ENCODE measurements around the gene RNF43.
"Not testable (repeated sequence)": the region's sequence is repeated elsewhere in the genome, so short reads cannot be mapped to it uniquely, and the experiment has no call there.

RNF43 gene

DNA sequence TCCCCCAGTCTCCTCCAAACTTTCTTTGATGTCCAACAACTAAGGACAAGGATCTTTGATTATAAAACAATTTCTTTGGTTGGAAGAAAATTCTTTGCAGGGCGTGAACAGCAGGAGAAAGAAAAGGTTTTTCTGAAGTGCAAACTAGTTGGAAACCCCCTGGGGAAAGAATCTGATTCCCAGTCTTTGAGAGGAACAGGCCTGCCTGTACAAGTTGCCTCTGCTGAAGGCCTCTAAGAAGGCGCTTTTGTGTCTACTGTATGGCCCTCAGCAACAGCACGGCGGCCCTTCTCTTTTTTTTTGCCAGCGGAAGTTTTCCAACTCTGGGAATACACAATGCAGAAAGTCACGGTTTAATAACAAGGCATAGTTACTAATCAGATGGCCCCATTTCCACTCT, 14.0 kb downstream of the RNF43 start:
- no peak for FAIRE-seq

DNA sequence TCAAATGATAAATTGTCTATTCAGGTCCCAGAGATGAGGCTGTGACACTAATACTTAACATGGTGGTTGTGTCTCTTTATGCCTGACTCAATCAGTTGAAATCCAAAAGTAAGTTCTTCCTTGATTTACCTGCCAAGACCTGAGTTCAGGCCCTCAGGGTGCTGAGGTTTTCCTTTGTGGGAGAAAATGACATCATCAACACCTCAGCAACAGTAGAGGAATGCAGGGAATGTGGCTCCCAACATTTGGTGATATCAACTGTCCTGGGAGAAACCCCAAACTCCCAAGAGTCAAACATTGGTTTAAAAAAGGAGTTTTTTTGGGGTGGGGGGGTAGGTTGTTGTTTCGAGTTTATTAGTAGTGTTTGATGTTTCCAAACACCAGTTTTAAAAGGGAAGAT, 14.7 kb downstream of the RNF43 start:
- no peak for FAIRE-seq

DNA sequence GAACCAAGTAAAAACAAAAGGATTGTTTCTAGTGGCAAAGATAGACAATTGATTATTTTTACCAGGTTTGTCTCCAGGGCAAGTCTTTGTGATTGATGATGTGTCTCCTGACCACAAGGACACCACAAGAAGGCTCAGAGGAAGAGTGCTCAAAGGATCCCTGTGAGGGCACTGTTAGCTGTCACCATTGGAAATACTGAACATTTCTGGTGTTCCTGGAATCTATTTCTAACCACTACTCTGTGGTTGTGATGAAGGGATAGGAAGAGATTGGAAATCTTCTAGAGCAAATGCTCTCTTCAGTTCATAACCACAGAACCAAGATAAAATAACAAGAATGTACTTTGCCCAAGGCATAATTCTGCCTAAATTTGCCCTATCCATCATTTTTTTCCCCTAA, 15.3 kb downstream of the RNF43 start:
- no peak for FAIRE-seq

DNA sequence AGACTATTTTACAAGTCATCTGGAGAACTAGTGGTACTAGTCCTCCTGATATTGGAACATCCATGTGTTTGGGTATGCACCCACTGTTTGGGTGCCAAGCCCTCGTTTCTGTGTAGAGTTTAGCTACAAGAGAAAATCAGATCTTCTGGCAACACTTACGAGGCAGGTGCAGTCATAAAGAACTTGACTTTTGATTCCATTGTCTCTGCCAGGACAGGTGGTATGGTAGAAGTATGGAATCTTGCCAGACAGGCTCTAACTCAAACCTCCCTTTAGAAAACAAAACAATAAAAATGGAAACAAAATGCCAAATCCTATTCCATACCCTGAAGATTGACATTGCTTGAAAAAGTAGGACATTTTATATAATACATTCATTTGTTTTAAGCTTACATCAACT, 16.0 kb downstream of the RNF43 start:
- no peak for FAIRE-seq

DNA sequence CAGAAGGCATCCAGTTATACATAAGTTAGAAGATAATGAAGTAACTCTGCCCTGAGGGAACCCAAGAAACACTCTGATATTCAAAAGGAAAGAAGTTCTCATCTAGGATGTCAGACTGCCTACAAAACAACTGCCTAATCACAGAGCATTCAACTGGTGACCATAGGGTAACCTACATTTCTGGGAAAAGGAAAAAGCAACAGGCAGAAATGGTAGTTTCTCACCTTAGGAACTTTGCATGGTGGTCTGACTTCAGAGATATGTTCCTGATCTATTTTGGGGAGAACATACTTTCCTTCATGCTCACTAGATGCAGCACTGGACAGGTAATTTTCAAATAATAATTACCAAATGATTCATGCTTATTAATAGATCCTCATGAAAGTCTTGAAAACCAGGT, 16.5 kb downstream of the RNF43 start:
- no peak for FAIRE-seq

DNA sequence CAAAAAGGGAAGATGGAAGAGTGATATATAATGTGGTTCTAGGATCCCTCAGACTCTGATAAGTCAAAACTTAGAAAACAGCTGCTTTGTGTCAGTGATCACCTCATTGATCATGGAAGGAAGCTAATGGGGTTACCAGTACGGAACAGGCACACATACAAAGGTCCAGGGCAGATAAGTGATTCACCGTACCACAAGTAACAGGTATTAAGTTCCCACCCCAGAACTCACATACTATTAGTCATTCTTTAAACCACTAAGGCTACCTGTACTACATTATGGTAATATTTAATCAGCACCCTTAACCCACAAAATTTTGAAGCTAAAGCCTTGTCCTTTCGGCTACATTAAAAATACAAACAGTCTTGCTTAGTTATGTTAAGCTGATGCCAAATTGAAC, 17.4 kb downstream of the RNF43 start:
- no peak for FAIRE-seq

DNA sequence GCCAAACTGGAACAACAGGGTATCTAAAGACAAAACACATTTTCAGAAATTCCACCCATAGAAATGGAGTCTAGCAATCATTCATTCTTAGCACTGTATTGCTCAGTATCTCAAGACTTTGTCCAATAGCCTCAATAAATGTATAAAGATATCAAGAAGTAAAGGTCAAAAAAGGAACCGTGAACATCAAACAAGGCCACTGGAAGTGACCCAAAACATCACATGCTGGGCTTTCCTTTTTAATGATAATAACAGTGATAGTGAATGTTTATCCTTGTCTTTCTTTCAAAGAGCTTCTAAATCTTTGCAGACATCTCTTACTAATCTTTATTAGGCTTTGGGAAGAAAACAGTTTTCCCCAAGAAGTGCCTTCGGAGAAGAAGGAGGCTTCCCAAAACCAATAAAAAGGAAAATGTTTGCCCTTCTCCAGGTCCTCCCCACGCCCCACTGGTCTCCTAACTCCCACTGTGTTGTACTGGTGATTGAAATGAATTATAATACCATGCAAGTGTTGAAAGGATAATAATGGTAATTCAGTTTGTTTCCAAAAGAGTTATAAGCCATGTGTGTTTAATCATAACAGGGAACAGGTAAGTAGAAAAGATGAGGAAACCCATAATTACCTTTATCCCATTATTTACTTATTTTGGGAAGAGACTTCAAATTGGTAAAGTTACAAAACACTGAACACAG, 18.6 kb downstream of the RNF43 start:
- FAIRE-seq, result no peak

DNA sequence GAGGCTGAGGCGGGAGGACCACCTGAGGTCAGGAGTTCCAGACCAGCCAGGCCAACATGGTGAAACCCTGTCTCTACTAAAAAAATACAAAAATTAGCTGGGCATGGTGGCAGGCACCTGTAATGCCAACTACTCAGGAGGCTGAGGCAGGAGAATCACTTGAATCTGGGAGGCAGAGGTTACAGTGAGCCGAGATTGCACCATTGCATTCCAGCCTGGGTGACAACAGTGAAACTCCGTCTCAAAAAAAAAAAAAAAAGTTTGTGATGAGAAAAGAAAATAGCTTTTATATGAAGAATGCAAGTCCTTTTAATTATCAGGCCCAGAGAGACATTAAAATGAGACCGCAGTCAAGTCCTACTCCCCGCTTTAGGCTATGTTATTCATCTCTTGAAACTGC, 19.9 kb downstream of the RNF43 start:
- not testable (repeated sequence) for FAIRE-seq

DNA sequence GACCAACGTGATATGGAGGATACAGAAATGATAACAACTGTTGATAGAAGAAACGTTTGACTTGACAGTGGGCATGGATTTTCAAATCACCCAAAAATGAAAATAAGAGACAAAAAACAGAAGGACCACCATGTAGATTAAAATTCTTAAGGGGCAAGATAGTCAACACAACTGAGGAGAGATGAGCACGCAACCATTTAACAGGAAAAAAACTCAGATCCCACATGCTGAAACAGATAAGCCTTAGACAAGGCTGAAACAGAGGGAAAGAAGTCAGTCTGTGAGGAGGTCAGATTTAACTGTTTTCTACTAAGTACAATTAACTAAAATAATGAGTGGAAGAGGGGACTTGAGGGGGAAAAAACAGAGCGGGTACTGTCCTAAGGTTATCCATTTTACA, 21.2 kb downstream of the RNF43 start:
- FAIRE-seq, result no peak

DNA sequence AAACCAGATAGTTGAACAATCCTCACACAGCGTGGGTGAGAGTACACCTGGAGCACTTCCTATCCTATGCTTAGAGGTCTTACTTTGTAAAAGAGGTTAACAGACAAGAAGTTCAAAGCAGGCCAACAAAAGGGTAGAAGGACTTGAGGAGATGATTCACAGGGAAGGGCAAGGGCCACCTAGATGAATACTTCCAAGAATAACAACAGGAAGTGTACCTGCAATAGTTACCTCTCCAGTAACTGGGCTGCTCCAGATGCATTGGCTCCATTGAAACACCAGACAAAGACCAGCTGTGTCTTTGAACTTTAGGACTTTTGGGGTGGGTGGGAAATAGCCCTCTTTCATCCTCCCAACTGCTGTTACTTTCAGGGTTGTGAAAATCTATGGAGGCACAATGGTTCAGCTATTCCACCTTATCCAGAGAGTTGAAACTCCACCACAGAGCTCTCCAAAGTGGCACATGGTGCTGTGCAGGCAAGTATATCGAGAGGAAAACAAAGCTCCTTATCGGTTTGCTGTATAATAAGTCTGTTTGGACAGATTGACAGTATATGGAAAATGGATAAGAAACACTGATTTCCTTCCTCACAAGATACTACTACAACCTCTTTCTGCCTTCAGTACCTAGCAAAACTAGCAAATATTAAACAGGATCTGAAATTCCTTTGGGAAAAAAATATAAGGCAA, 22.7 kb downstream of the RNF43 start:
- FAIRE-seq, result no peak

DNA sequence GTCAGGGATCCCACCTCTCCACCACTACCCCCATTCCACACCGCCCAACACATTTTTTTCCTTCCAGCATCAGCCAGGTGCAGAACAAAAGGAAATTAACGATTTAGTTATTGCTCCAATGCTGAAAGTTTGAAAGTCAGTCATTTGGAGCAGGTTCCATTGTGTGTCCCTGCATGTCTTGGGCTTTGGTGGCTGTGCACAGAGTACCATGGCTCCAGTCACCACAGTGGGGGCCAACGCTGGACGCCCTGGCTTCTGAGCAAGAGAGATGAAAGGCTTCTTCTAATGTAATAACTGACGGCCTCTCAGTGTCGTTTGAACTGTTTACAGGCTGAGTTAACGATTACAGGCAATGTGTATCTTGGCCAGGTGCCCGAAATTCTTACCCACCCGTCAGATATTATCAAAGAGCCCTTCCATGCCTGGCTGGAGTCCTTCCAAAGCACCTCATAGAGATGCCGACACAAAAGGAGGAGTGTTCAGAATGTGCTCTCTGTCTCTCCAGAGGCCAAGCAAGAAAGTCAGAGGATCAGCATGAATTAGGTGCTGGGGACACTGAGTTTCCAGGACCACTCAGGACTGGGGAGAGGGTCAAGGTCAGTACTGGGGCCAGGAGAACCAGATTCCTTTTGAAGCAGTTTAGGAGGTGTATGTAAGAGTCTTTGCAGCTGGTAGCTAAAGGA, 25.9 kb downstream of the RNF43 start:
- FAIRE-seq, result no peak

DNA sequence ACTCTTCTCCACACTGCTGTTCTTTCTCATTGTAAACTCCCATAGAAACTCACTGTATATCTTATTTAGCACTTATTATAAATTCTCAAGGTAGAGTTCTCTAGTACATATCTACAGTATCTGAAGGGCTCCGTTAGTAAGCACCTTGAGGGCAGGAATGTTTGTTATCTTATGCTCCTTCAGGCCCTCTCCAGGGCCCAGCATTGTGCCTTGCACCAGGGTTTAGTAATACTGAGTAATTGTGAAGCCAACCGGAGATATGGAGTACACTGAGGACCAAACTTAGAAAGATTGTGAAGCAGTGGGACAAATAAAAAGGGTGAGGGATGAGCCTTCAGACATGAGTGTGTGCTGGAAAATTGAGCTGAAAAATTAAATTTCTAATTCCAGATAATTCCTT, 26.4 kb downstream of the RNF43 start:
- FAIRE-seq, result no peak

DNA sequence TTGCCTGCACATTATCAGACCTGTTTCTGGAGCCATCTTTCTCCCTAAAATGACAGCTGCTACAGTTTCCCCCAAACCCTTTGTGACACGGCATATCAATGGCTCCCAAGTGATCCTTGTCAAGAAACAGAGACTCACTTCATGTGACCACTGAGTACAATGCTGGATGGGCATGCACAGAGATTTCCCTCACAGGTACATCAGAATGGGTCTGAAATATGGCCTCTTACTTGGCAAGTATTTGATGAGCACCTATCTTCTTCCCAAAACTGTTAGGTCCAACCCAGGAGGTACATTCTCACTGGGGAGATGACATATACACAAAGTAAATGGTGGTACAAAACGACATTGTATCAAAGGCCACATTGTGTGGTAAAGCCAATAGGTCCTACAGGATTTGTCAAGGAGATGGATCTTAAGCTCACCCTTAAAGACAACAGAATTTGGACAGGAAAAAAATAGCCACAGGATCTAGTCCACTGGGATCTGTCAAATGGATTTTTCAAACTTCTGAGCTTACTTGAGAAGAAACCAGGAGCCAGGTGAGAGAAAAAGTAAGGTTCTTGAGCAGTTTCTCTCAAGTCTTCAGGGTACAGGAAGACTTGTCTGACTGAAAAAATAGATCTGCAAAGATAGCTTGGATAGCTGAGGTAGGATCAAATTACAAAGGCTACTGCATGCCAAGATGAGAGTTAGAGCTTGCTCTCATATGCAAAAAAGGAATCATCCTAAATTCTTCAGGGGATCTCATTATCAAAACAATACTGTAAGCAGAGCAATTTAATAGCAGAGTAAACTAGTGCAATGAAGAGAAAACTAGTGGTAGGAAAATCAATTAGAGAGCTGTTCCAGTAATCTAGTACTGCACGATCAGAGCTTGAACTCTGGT, 28.8 kb downstream of the RNF43 start:
- FAIRE-seq, result no peak

DNA sequence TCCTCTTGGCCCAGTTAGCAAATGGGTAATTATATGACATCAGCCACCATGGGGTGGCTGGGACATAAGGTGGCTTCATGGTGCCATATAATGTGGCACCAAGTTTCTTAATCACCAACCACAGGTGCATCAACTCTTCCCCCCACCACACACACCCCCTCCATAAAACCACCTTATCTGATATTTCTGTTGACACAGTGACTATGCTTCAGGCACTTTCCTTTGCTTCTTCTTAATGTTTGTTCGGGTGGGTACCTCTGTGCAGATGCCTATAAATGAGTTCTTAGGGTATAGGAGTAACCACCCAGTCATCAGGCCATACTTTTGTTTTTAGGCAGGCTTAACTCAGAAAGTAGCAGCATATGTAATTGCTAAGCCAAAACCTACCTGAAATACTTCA, 29.5 kb downstream of the RNF43 start:
- no peak for FAIRE-seq

DNA sequence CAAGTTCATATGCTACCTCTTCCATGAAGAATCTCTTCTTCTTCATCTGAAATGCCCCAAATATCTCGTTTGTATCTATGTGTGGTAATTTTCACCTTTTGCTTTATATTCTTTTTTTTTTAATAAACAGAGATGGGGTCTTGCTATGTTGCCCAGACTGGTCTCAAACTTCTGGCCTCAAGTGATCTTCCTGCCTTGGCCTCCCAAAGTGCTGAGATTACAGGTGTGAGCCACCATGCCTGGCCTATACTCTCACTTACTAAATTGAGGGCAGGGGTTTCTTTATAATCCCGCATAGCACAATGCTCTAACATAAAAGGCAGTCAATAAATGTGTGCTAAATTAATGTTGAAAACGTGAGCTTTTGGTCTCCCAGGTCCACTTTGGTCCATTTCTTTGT, 30.6 kb downstream of the RNF43 start:
- no peak for FAIRE-seq

DNA sequence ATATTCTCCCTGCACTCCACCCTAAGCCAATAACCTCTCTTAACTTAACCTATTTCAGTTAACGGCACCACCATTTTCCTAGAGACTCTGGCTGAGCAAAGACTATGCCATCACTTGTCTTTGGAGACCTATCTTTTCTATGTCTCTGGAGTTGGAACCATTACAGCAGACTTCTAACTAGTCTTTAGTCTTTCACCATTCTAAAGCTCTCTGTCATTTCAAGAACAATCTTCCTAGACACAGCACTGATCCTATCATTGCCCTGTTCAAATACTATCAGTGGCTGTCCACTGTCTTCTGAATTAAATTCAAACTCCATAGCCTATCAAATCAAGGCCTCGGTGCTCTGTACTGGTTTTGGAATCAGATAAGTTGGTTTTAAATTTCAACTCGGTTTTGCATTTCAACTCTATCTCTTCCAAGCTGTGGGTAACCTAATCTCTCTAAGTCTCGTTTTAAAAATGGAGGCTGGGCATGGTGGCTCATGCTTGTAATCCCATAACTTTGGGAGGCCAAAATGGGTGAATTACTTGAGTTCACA, 31.9 kb downstream of the RNF43 start:
- FAIRE-seq, result no peak

DNA sequence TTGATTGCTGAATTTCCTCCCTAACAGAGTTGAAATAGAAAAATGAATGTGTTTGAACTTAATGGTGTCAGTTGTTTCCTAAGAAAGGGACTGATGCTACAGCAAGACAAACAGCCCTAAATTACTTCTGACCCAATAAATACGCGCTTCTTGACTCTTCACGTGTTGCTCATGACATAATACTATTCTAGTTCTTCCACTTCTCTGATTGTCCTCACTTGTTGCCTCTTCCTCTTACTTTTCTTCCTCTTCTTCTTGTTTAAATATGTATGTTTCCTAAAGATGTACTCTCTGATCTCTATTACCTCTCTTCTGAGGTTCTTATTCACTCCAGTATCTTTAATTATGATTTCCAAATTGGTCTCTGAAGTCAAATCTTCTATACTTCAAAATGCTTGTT, 32.4 kb downstream of the RNF43 start:
- FAIRE-seq, result no peak

DNA sequence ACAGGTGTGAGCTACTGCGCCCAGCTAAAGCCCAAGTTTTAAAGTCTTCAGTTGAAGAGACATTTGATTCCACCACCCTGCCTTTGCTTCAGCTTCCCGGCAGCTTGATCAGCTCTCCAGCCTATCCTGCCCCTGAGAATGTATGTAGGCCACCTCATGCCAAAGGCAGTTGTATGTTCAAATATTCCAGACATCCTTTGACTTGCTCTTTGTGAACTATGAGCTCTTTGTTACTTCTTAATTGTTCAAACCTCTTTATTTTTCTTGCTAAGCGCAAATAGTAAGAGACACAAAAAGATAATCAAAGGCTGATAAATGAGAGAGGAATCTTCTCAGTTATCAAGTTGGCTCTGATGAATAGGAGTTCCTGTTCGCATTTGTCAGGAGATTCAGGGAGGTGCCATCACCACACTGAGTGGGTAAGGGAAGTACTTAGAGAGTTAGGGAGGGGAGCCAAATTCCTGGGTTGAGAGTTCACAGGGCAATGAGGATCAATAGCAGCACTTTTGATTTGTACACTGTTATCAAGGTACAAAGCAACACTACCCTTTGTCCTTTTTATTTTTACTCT, 33.4 kb downstream of the RNF43 start:
- FAIRE-seq, result no peak

DNA sequence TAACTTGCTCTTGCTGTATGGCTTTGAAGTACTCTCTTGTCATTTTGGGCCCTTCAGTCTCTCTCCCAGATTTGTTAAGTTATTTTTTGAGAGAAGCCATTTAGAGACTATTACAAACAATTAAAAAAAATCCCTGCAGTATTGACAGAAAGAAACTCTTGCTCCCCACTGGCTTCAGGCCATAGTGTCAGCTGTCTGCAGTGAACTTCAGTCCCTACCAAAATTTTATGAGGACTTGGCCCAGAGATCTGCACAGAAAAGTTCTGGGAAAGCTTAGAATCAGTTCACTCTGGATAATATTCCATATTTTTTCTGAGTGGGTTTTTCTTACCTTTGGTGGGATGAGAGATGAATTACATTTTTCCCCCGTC, 34.5 kb downstream of the RNF43 start:
- no peak for FAIRE-seq

DNA sequence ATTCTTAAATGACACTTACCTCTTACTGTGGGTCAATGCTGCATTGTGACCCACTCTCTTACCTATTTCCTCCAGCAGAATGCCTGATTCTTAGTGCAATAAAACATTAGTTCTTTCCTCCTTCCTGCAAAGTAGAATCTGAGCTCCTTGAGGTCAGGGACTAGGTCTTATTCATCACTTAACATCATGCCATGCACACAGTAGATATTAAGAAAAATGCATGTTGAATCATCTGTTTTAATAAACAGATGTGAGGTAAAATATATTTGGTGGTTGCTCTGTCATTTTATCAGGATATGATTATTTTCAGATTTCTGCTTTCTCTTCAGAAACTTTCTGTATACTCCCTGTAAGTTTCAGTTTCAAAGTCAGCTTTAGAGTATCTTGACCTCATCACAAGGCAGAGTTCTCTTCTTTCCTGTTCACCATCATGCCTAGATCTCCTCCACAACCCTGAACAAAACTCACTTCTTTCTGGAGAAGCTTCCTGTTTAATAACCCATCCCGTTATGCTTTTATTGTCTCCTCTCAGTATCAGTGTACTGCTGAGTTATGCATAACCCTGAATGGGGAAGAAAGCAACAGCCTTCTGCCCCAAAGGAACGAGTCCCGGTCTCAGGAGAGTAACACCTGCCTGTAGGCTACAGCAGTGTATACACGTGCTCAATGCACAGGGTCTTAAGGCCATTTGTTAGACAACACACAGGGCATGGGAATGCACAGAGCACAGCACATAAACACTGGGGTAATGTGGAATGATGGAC, 35.0 kb downstream of the RNF43 start:
- FAIRE-seq, result no peak

DNA sequence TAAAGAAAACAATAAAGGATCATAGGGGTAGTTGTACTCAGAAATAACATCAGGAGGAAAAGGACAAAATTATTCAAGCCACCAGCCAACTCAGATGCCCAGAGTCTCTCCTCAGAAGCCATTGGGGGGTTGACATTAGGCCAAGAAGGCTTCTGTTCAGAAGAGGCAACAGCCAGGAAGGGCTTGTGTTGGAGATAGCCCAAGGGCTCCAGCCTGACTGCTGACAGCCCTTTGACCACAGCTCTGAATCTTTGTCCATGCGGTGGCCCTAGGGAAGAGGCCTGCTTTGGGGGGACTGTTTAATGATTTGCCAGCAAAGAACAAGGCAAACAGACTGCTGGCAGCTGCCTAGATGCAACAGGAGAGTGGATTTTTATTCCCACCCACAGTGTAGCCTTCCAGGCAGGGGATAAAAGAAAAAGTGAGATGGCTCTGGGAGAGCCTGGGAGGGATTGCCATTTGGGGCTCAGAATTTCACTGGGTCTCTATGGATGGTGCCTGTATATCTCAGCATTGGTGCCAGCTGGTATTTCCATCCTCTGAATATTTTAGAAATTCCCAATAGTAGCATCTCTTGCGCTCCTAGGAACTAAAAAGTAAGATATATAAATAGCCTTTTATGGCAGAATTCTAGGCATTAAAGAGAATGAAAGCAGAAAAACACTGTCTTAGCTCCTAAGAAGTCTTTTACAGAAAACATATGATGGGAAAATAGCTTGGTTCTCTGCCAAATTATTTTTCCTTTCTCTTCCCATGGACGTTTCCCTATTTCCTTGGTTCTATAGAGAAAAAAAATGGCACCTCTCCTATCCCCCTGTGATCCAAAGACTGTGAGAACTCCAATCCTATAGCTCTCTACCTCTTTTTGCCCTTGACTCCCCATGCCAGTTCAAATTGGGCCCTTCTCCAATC, 36.0 kb downstream of the RNF43 start:
- FAIRE-seq, result no peak
